Type B pancreatic cell (in vitro differentiated cells): ENCODE results near the gene LRRC56. TPM values are rescaled to one million over a fixed set of nuclear protein-coding genes. Genes with fewer than 3 reads are reported as not detected.

Experiments used
- DNase-seq: peaks from one replicate; pipeline ENCODE4 v3.0.0; 2021; ENCODE audit warnings: mixed read lengths; ENCODE audit not compliant: unreplicated experiment; ENCODE audit errors: extremely low spot score
- H3K27ac Mint-ChIP-seq: 2 replicates; pipeline ENCODE4 v1.8.0; 2021; ENCODE audit warnings: mild to moderate bottlenecking, mixed read lengths
- H3K27me3 Mint-ChIP-seq: 2 replicates; pipeline ENCODE4 v1.8.0; 2021; ENCODE audit warnings: mixed read lengths
- H3K36me3 Mint-ChIP-seq: 2 replicates; pipeline ENCODE4 v1.8.0; 2021; ENCODE audit warnings: mixed read lengths
- H3K4me1 Mint-ChIP-seq: one replicate; pipeline ENCODE4 v1.8.0; 2021; ENCODE audit warnings: mixed read lengths; ENCODE audit not compliant: unreplicated experiment
- H3K4me3 Mint-ChIP-seq: 2 replicates; pipeline ENCODE4 v1.8.0; 2021; ENCODE audit warnings: mild to moderate bottlenecking, mixed read lengths
- H3K9me3 Mint-ChIP-seq: 2 replicates; pipeline ENCODE4 v1.8.0; 2021; ENCODE audit warnings: mixed read lengths
- CTCF ChIP-seq: fragments of 200-600 bp; sonication (generic); conservative IDR thresholded peaks from 2 replicates; pipeline ENCODE4 v1.5.0; 2021; ENCODE audit warnings: antibody characterized with exemption, mild to moderate bottlenecking
- total RNA-seq: library from RNA; stranded (reverse); gene quantifications from 2 replicates; pipeline ENCODE4 v1.2.1, GENCODE V29; 2021; ENCODE audit warnings: low replicate concordance

LRRC56 gene
- total RNA-seq, 1 donor from 2014 or later: 1.7 TPM

DNA sequence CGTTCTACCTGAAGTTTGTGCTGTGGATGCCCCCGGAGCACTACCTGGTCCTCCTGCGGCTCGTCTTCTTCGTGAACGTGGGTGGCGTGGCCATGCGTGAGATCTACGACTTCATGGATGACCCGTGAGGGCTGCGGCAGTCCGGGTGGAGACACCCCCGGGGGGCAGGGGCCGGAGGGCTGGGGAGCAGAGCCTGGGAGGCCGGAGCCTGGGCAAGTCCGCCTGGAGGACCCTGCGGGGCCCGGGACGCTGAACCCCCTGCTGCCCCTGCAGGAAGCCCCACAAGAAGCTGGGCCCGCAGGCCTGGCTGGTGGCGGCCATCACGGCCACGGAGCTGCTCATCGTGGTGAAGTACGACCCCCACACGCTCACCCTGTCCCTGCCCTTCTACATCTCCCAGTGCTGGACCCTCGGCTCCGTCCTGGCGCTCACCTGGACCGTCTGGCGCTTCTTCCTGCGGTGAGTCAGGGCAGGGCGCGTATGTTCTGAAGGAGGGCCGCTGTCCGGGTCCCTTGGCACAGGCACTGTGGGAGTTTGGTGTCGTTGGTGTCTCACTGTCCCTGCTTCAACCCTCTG lies 47.6 kb upstream of the LRRC56 start:
- no peak for TF ChIP-seq CTCF

GRCh38 chr11:490186-490929 lies 47.0 kb upstream of the LRRC56 start:
- DNase-seq: no peak
- Mint-ChIP-seq H3K27ac (no peak overlapping the region), H3K9me3 (no peaks in the 10 kb centered on the region), H3K27me3 (no peaks in the 10 kb centered on the region), H3K4me1 (no peaks in the 10 kb centered on the region), H3K4me3 (no peak overlapping the region), H3K36me3 (peaks cover 3% of the 10 kb centered on the region)
- no peak for TF ChIP-seq CTCF

More for the DNA sequence above, 47.6 kb upstream of the LRRC56 start:
- Mint-ChIP-seq H3K4me3 (no peak overlapping the region), H3K9me3 (no peaks in the 10 kb centered on the region), H3K4me1 (no peaks in the 10 kb centered on the region), H3K27ac (no peak overlapping the region), H3K27me3 (no peaks in the 10 kb centered on the region), H3K36me3 (no peaks in the 10 kb centered on the region)
- DNase-seq: no peak

GRCh38 chr11:490930-491260 lies 46.4 kb upstream of the LRRC56 start:
- H3K4me1 Mint-ChIP-seq: no peaks in the 10 kb centered on the region
- H3K27ac Mint-ChIP-seq: no peak overlapping the region
- no peaks in the 10 kb centered on the region for H3K27me3 Mint-ChIP-seq
- TF ChIP-seq CTCF: no peak
- H3K9me3 Mint-ChIP-seq: no peaks in the 10 kb centered on the region
- H3K4me3 Mint-ChIP-seq: no peak overlapping the region
- DNase-seq: no peak
- peaks cover 6% of the 10 kb centered on the region for H3K36me3 Mint-ChIP-seq

- Mint-ChIP-seq H3K4me3 (no peak overlapping the region), H3K4me1 (no peaks in the 10 kb centered on the region), H3K36me3 (peaks cover 8% of the 10 kb centered on the region), H3K27ac (no peak overlapping the region), H3K9me3 (no peaks in the 10 kb centered on the region), H3K27me3 (no peaks in the 10 kb centered on the region)
- no peak for DNase-seq
- no peak for TF ChIP-seq CTCF
Observed at GRCh38 chr11:491358-491757, 46.0 kb upstream of the LRRC56 start.

- peaks cover 18% of the 10 kb centered on the region for H3K36me3 Mint-ChIP-seq
- H3K27ac Mint-ChIP-seq: no peak overlapping the region
- no peaks in the 10 kb centered on the region for H3K4me1 Mint-ChIP-seq
- no peak for TF ChIP-seq CTCF
- no peaks in the 10 kb centered on the region for H3K27me3 Mint-ChIP-seq
- no peaks in the 10 kb centered on the region for H3K9me3 Mint-ChIP-seq
- no peak overlapping the region for H3K4me3 Mint-ChIP-seq
- no peak for DNase-seq
Observed at GRCh38 chr11:492427-493226, 44.7 kb upstream of the LRRC56 start.
